ENCODE results near the gene KCNA3.
A peak's percentile ranks its signal among the peaks of the same experiment; 100 is the strongest.

KCNA3 gene

GRCh38 chr1:110674337-110675059 is at the start of gene KCNA3:
TSS of gene KCNA3 (minus strand) at chr1:110674940. CDS start at chr1:110674809, 131 bp downstream.
- no peak for TF ChIP-seq CTCF (IDR thresholded peaks at IDR 0.05; ENCODE audit: low read depth, low read length, missing control alignments)
- no peak for DNase-seq (ENCODE audit: low read depth)
- in situ Hi-C loops (cut with HindIII; ENCODE audit: low sequenced_read_pairs) = no loop called here
- H3K4me3 ChIP-seq (ENCODE audit: low read depth, low read length) = peak within 1 kb of the TSS; percentile 39

DNA sequence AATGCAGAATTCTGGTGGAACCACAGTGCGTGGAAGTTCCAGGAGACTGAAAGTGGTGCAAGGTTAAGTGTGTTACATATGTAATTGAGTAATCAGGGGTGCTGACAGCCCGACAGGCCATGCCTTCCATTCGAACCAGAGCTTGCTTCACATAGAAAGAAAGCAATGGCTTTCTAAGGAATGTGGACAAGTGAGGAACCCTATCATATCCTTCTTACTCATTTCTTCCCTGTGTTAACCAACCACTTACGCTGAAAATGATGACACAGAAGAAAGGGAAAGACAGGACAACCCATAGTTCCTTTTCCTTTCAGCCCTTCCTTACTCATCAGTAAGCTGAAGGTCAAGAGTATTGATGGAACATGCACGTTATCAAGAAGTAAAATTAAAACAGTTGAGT is 48.1 kb upstream of the KCNA3 start:
- no peak overlapping the region for H3K4me3 ChIP-seq (ENCODE audit: low read depth, low read length)
- DNase-seq (ENCODE audit: low read depth) = no peak
- in situ Hi-C loops (cut with HindIII; ENCODE audit: low sequenced_read_pairs) = no loop called here
- no peak for TF ChIP-seq CTCF (IDR thresholded peaks at IDR 0.05; ENCODE audit: low read depth, low read length, missing control alignments)

DNA sequence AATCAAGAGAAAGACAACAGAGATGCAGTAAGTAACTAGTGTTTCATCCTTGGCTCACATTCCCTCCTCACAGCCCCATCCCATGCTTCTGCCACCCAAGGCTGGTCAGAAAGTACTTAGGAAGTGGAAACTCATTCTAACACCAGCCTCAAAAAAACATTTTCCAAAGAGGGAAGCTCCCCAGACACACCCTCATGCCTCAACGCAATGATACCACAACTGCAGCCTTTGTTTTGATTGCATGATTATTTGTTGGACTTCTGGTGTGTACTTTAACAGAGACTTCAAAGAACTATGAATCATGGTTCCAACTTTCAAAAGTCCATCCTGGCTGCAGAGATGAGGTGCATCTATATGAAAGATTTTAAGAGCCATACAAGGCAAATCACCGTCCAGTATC is 45.2 kb upstream of the KCNA3 start:
- H3K4me3 ChIP-seq (ENCODE audit: low read depth, low read length) = no peak overlapping the region
- no peak for TF ChIP-seq CTCF (IDR thresholded peaks at IDR 0.05; ENCODE audit: low read depth, low read length, missing control alignments)
- in situ Hi-C loops (cut with HindIII; ENCODE audit: low sequenced_read_pairs) = no loop called here
- no peak for DNase-seq (ENCODE audit: low read depth)

DNA sequence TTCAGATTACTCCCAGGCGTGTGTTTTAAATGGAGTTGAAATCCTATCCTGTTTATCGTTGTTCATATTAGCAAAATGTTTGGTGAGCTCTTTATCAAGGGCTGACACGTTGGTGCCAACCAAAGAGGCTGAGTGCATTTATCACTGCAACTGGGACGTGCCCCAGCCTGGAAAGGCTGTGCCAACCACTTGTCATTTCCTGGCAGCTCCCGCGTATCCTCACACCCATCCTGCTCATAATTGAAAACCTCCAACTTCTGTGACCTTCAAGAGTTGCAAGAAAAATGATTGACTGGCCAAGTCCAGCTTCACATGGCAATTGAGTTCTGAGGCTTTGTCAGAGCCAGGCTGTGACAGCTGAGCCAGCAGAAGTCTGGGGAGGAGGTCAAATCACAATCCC is 43.7 kb upstream of the KCNA3 start:
- no peak overlapping the region for H3K4me3 ChIP-seq (ENCODE audit: low read depth, low read length)
- DNase-seq (ENCODE audit: low read depth) = no peak
- no peak for TF ChIP-seq CTCF (IDR thresholded peaks at IDR 0.05; ENCODE audit: low read depth, low read length, missing control alignments)
- in situ Hi-C loops (cut with HindIII; ENCODE audit: low sequenced_read_pairs) = no loop called here

- no peak for DNase-seq (ENCODE audit: low read depth)
- no peak overlapping the region for H3K4me3 ChIP-seq (ENCODE audit: low read depth, low read length)
- TF ChIP-seq CTCF (IDR thresholded peaks at IDR 0.05; ENCODE audit: low read depth, low read length, missing control alignments) = no peak
- in situ Hi-C loops (cut with HindIII; ENCODE audit: low sequenced_read_pairs) = no loop called here
These were observed 42.4 kb upstream of the KCNA3 start for GRCh38 chr1:110717179-110717578.

GRCh38 chr1:110714374-110714995 is 39.7 kb upstream of the KCNA3 start:
- H3K4me3 ChIP-seq (ENCODE audit: low read depth, low read length) = no peak overlapping the region
- DNase-seq (ENCODE audit: low read depth) = no peak
- no peak for TF ChIP-seq CTCF (IDR thresholded peaks at IDR 0.05; ENCODE audit: low read depth, low read length, missing control alignments)
- in situ Hi-C loops (cut with HindIII; ENCODE audit: low sequenced_read_pairs) = no loop called here

Data from astrocyte of the cerebellum (primary cell).